Suprapubic skin (tissue), 4 donors: Measurements from ENCODE around the gene ADAMTS7.

ENCODE experiments used
- EP300 ChIP-seq: sonication (generic); formaldehyde crosslinking; IDR thresholded peaks from one replicate; pipeline ENCODE4 v1.6.1; 2017; ENCODE audit warnings: antibody characterized with exemption
- POLR2A ChIP-seq, 2 donors: fragments of 450-650 bp; IDR thresholded peaks; one replicate each; pipeline ENCODE4 v1.6.1; 2017; ENCODE audit warnings: antibody characterized with exemption in 2 of 2, mild to moderate bottlenecking in 2 of 2, moderate library complexity in 2 of 2
- POLR2AphosphoS5 ChIP-seq, 3 donors: sonication (generic); formaldehyde crosslinking; IDR thresholded peaks; one replicate each; pipeline ENCODE4 v1.6.1; 2017; ENCODE audit warnings: antibody characterized with exemption in 3 of 3
- TF ChIP-seq, protein P1 (sequence below), 2 donors: fragments of 200-600 bp in 1 of 2; fragments of 450-650 bp in 1 of 2; sonication (generic) in 1 of 2; IDR thresholded peaks; one replicate each; pipeline ENCODE4 v1.5.1; 2016 to 2019; ENCODE audit warnings: antibody characterized with exemption in 2 of 2, mild to moderate bottlenecking in 1 of 2, moderate library complexity in 1 of 2

DNA sequence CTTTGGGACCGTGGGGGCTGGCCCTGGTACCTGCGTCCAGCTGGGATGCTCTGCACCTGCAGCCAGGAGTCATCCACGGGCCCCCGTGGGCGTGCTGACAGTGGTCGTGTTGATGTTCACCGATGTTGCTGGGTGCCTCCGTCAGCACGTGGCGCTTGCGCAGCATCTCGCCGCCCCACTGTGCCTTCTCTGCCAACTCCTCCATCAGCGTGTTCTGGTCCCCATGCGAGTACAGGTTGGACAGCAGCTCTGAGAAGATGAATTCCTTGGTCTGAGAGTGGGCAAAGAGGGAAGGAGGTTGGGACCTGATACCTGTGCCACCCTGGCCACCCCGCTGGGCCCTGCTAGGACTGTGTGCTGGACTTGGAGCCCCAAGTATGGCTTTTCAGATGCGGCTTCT lies 61.4 kb downstream of the ADAMTS7 start:
- TF ChIP-seq, protein P1, sequence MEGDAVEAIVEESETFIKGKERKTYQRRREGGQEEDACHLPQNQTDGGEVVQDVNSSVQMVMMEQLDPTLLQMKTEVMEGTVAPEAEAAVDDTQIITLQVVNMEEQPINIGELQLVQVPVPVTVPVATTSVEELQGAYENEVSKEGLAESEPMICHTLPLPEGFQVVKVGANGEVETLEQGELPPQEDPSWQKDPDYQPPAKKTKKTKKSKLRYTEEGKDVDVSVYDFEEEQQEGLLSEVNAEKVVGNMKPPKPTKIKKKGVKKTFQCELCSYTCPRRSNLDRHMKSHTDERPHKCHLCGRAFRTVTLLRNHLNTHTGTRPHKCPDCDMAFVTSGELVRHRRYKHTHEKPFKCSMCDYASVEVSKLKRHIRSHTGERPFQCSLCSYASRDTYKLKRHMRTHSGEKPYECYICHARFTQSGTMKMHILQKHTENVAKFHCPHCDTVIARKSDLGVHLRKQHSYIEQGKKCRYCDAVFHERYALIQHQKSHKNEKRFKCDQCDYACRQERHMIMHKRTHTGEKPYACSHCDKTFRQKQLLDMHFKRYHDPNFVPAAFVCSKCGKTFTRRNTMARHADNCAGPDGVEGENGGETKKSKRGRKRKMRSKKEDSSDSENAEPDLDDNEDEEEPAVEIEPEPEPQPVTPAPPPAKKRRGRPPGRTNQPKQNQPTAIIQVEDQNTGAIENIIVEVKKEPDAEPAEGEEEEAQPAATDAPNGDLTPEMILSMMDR (IDR thresholded peaks at IDR 0.05): no peak
- TF ChIP-seq POLR2AphosphoS5 (IDR thresholded peaks at IDR 0.05) (no peak), POLR2A (IDR thresholded peaks at IDR 0.05) (no peak), EP300 (no peak)
